ENCODE data around the gene FAM163B. TPM values are rescaled to one million over a fixed set of nuclear protein-coding genes. Genes with fewer than 3 reads are reported as not detected.

FAM163B gene
- total and polyA plus RNA-seq, 2 of the 8 experiments (the other 6 are each of a cell fraction or from before 2014, with no cell fraction given) = 0.63 to 1.0 TPM

- Histone ChIP-seq H2AFZ (ENCODE audit: low read length) (no peak overlapping the region), H3K23ac (ENCODE audit: insufficient read length) (no peak overlapping the region), H3K79me2 (ENCODE audit: control insufficient read depth in 1 of 2, insufficient read depth in 2 of 2, low read length in 2 of 2) (no peaks in the 10 kb centered on the region), H3K56ac (replicated peaks; ENCODE audit: insufficient read length, low read depth, low read length) (no peak overlapping the region), H2BK15ac (ENCODE audit: low read length) (peak overlapping the region; percentile 92; the same call in 1 of the 2 replicates), H2BK120ac (replicated peaks; ENCODE audit: low read depth, low read length) (no peak overlapping the region), H3K14ac (ENCODE audit: insufficient read length) (no peak overlapping the region), H3K23me2 (ENCODE audit: low read depth, low read length) (no peaks in the 10 kb centered on the region), H3K36me3 (ENCODE audit: control insufficient read depth in 2 of 4, insufficient read depth in 4 of 4, low read length in 3 of 4) (no peaks in the 10 kb centered on the region), H3K4ac (replicated peaks; ENCODE audit: insufficient read length, low read depth, low read length) (no peak overlapping the region), H4K5ac (ENCODE audit: insufficient read length, low read depth, low read length) (no peak overlapping the region), H3K9ac (replicated peaks in 1 of 4; ENCODE audit: extremely low read depth in 1 of 4, low read depth in 3 of 4, low read length in 3 of 4) (no peak overlapping the region), H3K79me1 (ENCODE audit: low read depth, low read length) (no peaks in the 10 kb centered on the region), H3K27me3 (replicated peaks in 1 of 4; ENCODE audit: control insufficient read depth in 3 of 4, extremely low read depth in 1 of 4, insufficient read depth in 3 of 4, low read length in 3 of 4) (0 out of 7 replicates have a peak, but pooled peaks cover 0 to 2% (median 0%) of the 10 kb centered on the region in 4 experiments), H3K27ac (ENCODE audit: low read depth, low read length) (no peak overlapping the region), H2BK5ac (ENCODE audit: low read depth, low read length) (no peak overlapping the region), H3K4me3 (ENCODE audit: extremely low read depth in 1 of 4, insufficient read depth in 2 of 4, low read depth in 3 of 4, low read length in 4 of 4) (no peak overlapping the region), H2BK20ac (ENCODE audit: low read length) (0 out of 2 replicates have a peak overlapping the region, but pooled peaks have one; percentile 32), H4K8ac (ENCODE audit: extremely low read depth, insufficient read depth, low read length) (peak overlapping the region; percentile 92; the same call in 1 of the 2 replicates), H3K18ac (ENCODE audit: extremely low read depth, low read length) (no peak overlapping the region; the same call in none of the 2 replicates), H3K9me3 (ENCODE audit: insufficient read depth in 2 of 2, low read depth in 1 of 2, low read length in 1 of 2) (no peaks in the 10 kb centered on the region), H3K4me2 (ENCODE audit: insufficient read depth in 1 of 2, low read depth in 2 of 2, low read length in 2 of 2) (no peak overlapping the region), H4K91ac (replicated peaks; ENCODE audit: insufficient read length, low read length) (peak overlapping the region; percentile 44), H4K20me1 (replicated peaks in 1 of 2; ENCODE audit: control insufficient read depth in 1 of 2, insufficient read depth in 2 of 2, low read length in 2 of 2) (no peaks in the 10 kb centered on the region), H3K4me1 (replicated peaks in 1 of 4; ENCODE audit: control insufficient read depth in 3 of 4, insufficient read depth in 4 of 4, low read length in 3 of 4) (peaks cover 0 to 8% (median 1%) of the 10 kb centered on the region in 4 experiments; a peak in 5 of 7 replicates), H2BK12ac (ENCODE audit: low read depth, low read length) (0 out of 2 replicates have a peak overlapping the region, but pooled peaks have one; percentile 75), H2AK5ac (ENCODE audit: low read depth, low read length) (no peak overlapping the region; the same call in 1 of the 2 replicates)
- WGBS, 2 experiments (ENCODE audit: extremely low coverage in 1 of 2, insufficient coverage in 1 of 2, insufficient read length in 1 of 2, insufficient replicate concordance in 2 of 2, low coverage in 1 of 2, low lambda C conversion rate in 2 of 2, missing lambda C conversion rate in 1 of 2) = 86% methylated on average over 25 of the region's 41 CpGs; no CpG with 5 or more reads in 1 of the 2 experiments
- CTCF ChIA-PET (ENCODE audit: partially characterized antibody) = interaction anchor here (0.6 to 5.3 kb wide), 10 partner anchors 11 to 137 kb away, joined by 3 to 46 read pairs (median 4); no protein-coding TSS in a partner anchor
- DNase-seq (ENCODE audit: low read depth in 1 of 2, low spot score in 2 of 2) (no peak), FAIRE-seq (no peak)
- POLR2A ChIA-PET (ENCODE audit: partially characterized antibody) = no interaction called here
- TF ChIP-seq TAF7 (optimal IDR thresholded peaks at IDR 0.05; ENCODE audit: borderline replicate concordance, low read depth, low read length) = no peak
- no peak for TF ChIP-seq SP4 (IDR thresholded peaks at IDR 0.05; ENCODE audit: low read length)
- no peak for TF ChIP-seq ZNF274 (IDR thresholded peaks at IDR 0.05; ENCODE audit: borderline replicate concordance, extremely low read depth, low read length)
- TF ChIP-seq CREB1 (IDR thresholded peaks at IDR 0.05) = no peak
- TF ChIP-seq ATF2 (IDR thresholded peaks at IDR 0.05; ENCODE audit: low read length) = no peak
- TF ChIP-seq GTF2F1 (IDR thresholded peaks at IDR 0.05; ENCODE audit: borderline replicate concordance, low read depth, low read length) = no peak
- no peak for TF ChIP-seq PHF8 (conservative IDR thresholded peaks at IDR 0.05; ENCODE audit: low read depth, low read length)
- no peak for TF ChIP-seq ATF3 (IDR thresholded peaks at IDR 0.05; ENCODE audit: insufficient read depth, low read depth, low read length)
These were observed 30.4 kb downstream of the FAM163B start for GRCh38 chr9:133578524-133579441.

Data from H1 (cell line).